Aorta (tissue), 5 donors: ENCODE results near the gene SCML2. TPM values are rescaled to one million over a fixed set of nuclear protein-coding genes. Genes with fewer than 3 reads are reported as not detected.
"Not testable (repeated sequence)": the region's sequence is repeated elsewhere in the genome, so short reads cannot be mapped to it uniquely, and the experiment has no call there.

Source experiments
- ATAC-seq: fragments of 200-7000 bp; cut with Tn5 transposase; one replicate; pipeline ENCODE4 v1.9.1; 2022; ENCODE audit warnings: moderate library complexity; ENCODE audit not compliant: low FRiP score
- DNase-seq, 2 donors: peaks; one replicate each; pipeline ENCODE4 v3.0.0-alpha.2; 2020
- H3K27ac ChIP-seq, 2 donors: one replicate each; pipeline ENCODE4 v1.5.1; 2013; ENCODE audit warnings: low read length in 2 of 2, mild to moderate bottlenecking in 2 of 2, moderate library complexity in 2 of 2, control low read depth in 1 of 2, inconsistent platforms in 1 of 2, low read depth in 1 of 2
- H3K27me3 ChIP-seq, 2 donors: one replicate each; pipeline ENCODE4 v1.6.1; 2013; ENCODE audit warnings: control low read depth in 1 of 2, low read length in 1 of 2, mild to moderate bottlenecking in 1 of 2, moderate library complexity in 1 of 2; ENCODE audit not compliant: insufficient read depth in 2 of 2, control insufficient read depth in 1 of 2
- H3K36me3 ChIP-seq, 2 donors: one replicate each; pipeline ENCODE4 v1.6.1; 2013; ENCODE audit warnings: control low read depth in 1 of 2, low read length in 1 of 2, mild to moderate bottlenecking in 1 of 2; ENCODE audit not compliant: insufficient read depth in 2 of 2, control insufficient read depth in 1 of 2
- H3K4me1 ChIP-seq, 2 donors: one replicate each; pipeline ENCODE4 v1.6.1; 2013; ENCODE audit warnings: low read length in 2 of 2, control low read depth in 1 of 2, mild to moderate bottlenecking in 1 of 2, moderate library complexity in 1 of 2; ENCODE audit not compliant: insufficient read depth in 2 of 2, control insufficient read depth in 1 of 2
- H3K4me3 ChIP-seq, 2 donors: one replicate each; pipeline ENCODE4 v1.5.1; 2013; ENCODE audit warnings: low read length in 2 of 2, control low read depth in 1 of 2, mild to moderate bottlenecking in 1 of 2
- H3K9me3 ChIP-seq: one replicate; pipeline ENCODE4 v1.6.1; 2013; ENCODE audit warnings: mild to moderate bottlenecking, low read length; ENCODE audit not compliant: control insufficient read depth
- WGBS, 2 donors: extraction: QIAGEN DNeasy Blood & Tissue Kit; methylation state at CpG; one replicate each; pipeline ENCODE4 v1.1.7; 2013; 5-methylcytosine and 5-hydroxymethylcytosine counted together
- intact Hi-C, 2 donors: fragments of 100-400 bp; cut with DNase I; formaldehyde crosslinking; loops; one replicate each; pipeline versions ENCODE4 v1.14.2 to v1.15.0; 2022
- long read RNA-seq, 2 donors: library from polyadenylated mRNA; unstranded; transcript quantifications; one replicate each; pipeline ENCODE4 v2.0.0, GENCODE V29; 2020 to 2021
- polyA plus RNA-seq, 2 donors: library from polyadenylated mRNA; stranded (reverse); fragments of 200-250 nt; gene quantifications; one replicate each; pipeline ENCODE4 v1.2.3, GENCODE V29; 2013
- total RNA-seq, 2 donors: library from RNA; stranded (reverse); fragmentation: NEBNext Ultra II Directional; extraction: Animal tissue kit (Norgen Biotek cat#: 25700); gene quantifications; one replicate each; pipeline ENCODE4 v1.2.1, GENCODE V29; 2021
- donor health status: healthy with polysubstance abuse.
- donor health status: Bipolar disorder and iron deficiency.
- donor health status: DM: no; HTN: no; CAD: no.
- donor health status: DM: no; HTN: no; CAD: no.
- donor health status: DM: yes; HTN: yes; CAD: no.

SCML2 gene
- total RNA-seq (1 to 10 TPM; 1.5 to 2.2 TPM), polyA plus RNA-seq (1 to 10 TPM; 1.6 to 2.1 TPM)
- long read RNA-seq, donor 1, result 0 reads
- long read RNA-seq, donor 2, partial matches to known transcripts, result 0 of 1 reads
- long read RNA-seq, donor 2, other reads (novel, unspliced or antisense), result 1 of 1 reads

- Histone ChIP-seq H3K36me3 (no peaks in the 10 kb centered on the region), H3K4me3 (peak within 1 kb of the TSS; percentile 38 to 72), H3K4me1 (no peaks in the 10 kb centered on the region), H3K9me3 (no peaks in the 10 kb centered on the region), H3K27ac (peak within 1 kb of the TSS in 1 of 2 donors; percentile 7), H3K27me3 (no peaks in the 10 kb centered on the region)
- intact Hi-C loops, result no loop called here
- WGBS, 2 donors, result 0 to 26% methylated on average over 73 to 92 of the region's 92 CpGs
- DNase-seq (peak in 1 of 2 donors; percentile 82), ATAC-seq (peak; percentile 83)
Measured at GRCh38 chrX:18354369-18355223, at the start of gene SCML2. TSS of gene SCML2 (minus strand) at chrX:18354688. CDS start at chrX:18334071, 20,617 bp downstream.

DNA sequence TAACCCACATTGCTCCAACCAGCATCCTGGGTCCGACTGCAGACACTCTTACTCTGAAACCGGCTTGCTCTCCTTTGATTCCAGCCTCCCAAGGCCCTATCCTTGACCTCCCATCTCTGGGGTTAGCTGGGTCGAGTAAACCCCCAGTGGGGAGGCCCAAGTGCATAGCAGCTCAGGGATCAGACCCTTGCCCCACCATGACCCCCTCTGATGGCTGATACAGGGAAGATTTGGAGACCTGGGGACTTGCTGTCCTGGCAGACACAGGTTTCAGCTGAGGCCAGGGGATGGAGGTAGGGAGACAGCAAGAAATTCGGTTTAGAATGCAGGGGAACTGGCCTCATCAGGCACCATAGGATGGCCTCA is 47.3 kb upstream of the SCML2 start:
- Histone ChIP-seq H3K36me3 (no peaks in the 10 kb centered on the region), H3K27me3 (no peaks in the 10 kb centered on the region), H3K4me3 (no peak overlapping the region), H3K4me1 (no peaks in the 10 kb centered on the region), H3K27ac (no peak overlapping the region), H3K9me3 (no peaks in the 10 kb centered on the region)
- WGBS, 2 donors, result 63 to 90% methylated on average over 4 of the region's 4 CpGs
- DNase-seq (no peak), ATAC-seq (no peak)
- intact Hi-C loops, result no loop called here

- 34 to 51% methylated on average over 11 of the region's 11 CpGs for WGBS, 2 donors
Measured at GRCh38 chrX:18394477-18394876, 40.0 kb upstream of the SCML2 start.

DNA sequence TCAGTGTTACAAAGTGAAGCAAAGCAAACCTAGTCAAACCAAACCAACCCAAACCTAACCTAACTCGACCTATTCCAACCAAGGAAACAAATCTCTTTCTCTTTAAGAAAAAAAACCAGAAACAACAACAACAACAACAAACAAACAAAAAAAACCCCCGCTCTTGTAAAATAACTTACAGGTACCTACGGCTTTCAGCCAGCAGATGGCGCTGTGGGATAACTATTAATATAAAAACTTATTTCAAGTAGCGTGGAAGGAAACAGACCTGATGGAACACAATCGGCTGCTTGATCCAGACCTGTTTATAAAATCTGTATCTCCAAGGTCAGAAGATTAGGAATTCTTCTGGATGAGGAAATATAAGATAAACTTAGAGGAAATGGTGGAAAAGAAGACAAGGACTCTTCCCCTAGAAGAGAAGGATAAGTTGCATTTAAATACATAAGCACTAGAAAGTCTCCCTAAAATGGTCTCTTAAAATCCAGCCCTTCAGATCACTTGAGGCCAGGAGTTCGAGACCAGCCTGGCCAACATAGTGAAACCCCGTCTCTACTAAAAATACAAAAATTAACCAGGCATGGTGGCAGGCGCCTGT is 36.6 kb upstream of the SCML2 start:
- ATAC-seq, result peak; percentile 79
- H3K4me1 ChIP-seq, result no peaks in the 10 kb centered on the region

More at GRCh38 chrX:18394477-18394876, 40.0 kb upstream of the SCML2 start:
- intact Hi-C loops, result loop anchor here (5.0 to 10.0 kb wide), 3 partner anchors 503 to 938 kb away; partner anchors contain the start of gene ADGRG2 (in 1 of the 2)
- H3K9me3 ChIP-seq, result no peaks in the 10 kb centered on the region
- no peaks in the 10 kb centered on the region for H3K36me3 ChIP-seq
- ATAC-seq, result no peak
- no peaks in the 10 kb centered on the region for H3K27me3 ChIP-seq
- H3K4me3 ChIP-seq, result no peak overlapping the region
- no peak overlapping the region for H3K27ac ChIP-seq
- no peak for DNase-seq
- no peaks in the 10 kb centered on the region for H3K4me1 ChIP-seq

DNA sequence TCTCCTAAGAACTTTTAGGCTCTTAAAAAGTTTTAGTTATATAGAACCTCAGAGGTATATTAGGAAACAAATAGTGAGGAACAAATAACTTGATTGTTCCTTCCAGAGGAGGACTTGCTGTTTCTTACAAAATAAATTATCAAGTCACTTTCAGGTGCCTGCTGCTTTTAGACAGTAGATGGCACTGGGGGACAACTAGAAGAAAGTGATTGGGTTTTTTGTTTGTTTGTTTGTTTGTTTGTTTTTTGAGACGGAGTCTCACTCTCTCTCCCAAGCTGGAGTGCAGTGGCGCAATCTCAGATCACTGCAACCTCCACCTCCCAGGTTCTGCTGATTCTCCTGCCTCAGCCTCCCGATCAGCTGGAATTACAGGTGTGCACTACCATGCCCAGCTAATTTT is 35.5 kb upstream of the SCML2 start:
- ATAC-seq (no peak), DNase-seq (no peak)
- Histone ChIP-seq H3K4me3 (no peak overlapping the region), H3K4me1 (no peaks in the 10 kb centered on the region), H3K27ac (no peak overlapping the region), H3K9me3 (no peaks in the 10 kb centered on the region), H3K27me3 (no peaks in the 10 kb centered on the region), H3K36me3 (no peaks in the 10 kb centered on the region)
- 52 to 68% methylated on average over 3 of the region's 3 CpGs for WGBS, 2 donors
- intact Hi-C loops, result loop anchor here (2.0 to 10.0 kb wide), 4 partner anchors 507 to 945 kb away; partner anchors contain the start of gene ADGRG2 (in 1 of the 2)

More for the DNA sequence above, 36.6 kb upstream of the SCML2 start:
- H3K4me3 ChIP-seq, result no peak overlapping the region
- H3K27ac ChIP-seq, result no peak overlapping the region
- intact Hi-C loops, result loop anchor here (2.0 to 10.0 kb wide), 4 partner anchors 506 to 944 kb away; partner anchors contain the start of gene ADGRG2 (in 1 of the 2)
- 20 to 21% methylated on average over 9 of the region's 9 CpGs for WGBS, 2 donors
- H3K9me3 ChIP-seq, result no peaks in the 10 kb centered on the region
- H3K36me3 ChIP-seq, result no peaks in the 10 kb centered on the region
- DNase-seq, result peak; percentile 69 to 83
- H3K27me3 ChIP-seq, result no peaks in the 10 kb centered on the region

- no peak for ATAC-seq
- DNase-seq, result no peak
- WGBS, 2 donors, result 18 to 33% methylated on average over 6 of the region's 6 CpGs
Measured at GRCh38 chrX:18377796-18378195, 23.3 kb upstream of the SCML2 start.

DNA sequence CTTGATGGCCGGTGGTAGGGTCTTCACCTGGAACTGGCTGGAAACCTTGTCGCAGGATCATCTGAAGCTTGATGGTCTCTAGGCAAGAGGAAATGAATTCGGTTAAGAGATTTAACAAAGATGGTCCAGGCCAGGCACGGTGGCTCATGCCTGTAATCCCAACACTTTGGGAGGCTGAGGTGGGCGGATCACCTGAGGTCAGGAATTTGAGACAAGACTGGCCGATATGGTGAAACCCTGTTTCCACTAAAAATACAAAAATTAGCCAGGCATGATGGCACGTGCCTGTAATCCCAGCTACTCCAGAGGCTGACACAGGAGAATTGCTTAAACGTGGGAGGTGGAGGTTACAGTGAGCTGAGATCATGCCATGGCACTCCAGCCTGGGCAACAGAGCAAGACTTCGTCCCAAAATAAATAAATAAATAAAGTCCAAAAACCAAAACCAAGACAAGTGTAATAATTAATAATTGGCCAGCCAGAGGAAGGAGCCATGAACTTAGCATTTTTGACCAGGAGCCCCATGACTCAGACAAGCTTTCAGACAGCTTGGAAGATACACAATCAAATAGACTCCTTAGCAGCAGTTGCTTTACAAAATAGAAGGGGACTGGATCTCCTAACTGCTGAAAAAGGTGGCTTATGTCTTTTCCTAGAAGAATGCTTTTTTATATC is 20.8 kb upstream of the SCML2 start:
- 57 to 63% methylated on average over 9 of the region's 9 CpGs for WGBS, 2 donors
- intact Hi-C loops, H3K9me3 ChIP-seq, DNase-seq, H3K4me3 ChIP-seq, H3K36me3 ChIP-seq, ATAC-seq, H3K4me1 ChIP-seq, H3K27me3 ChIP-seq, H3K27ac ChIP-seq: not testable (repeated sequence)

More at GRCh38 chrX:18377796-18378195, 23.3 kb upstream of the SCML2 start:
- Histone ChIP-seq H3K4me3 (no peak overlapping the region), H3K4me1 (no peaks in the 10 kb centered on the region), H3K27ac (no peak overlapping the region), H3K36me3 (no peaks in the 10 kb centered on the region), H3K9me3 (no peaks in the 10 kb centered on the region), H3K27me3 (no peaks in the 10 kb centered on the region)
- intact Hi-C loops, result no loop called here

- H3K27me3 ChIP-seq, H3K36me3 ChIP-seq, DNase-seq, H3K4me3 ChIP-seq, H3K4me1 ChIP-seq, ATAC-seq, H3K9me3 ChIP-seq, H3K27ac ChIP-seq, intact Hi-C loops: not testable (repeated sequence)
- WGBS, 2 donors, result 14 to 35% methylated on average over 5 of the region's 5 CpGs
Measured at GRCh38 chrX:18369096-18369495, 14.6 kb upstream of the SCML2 start.
